DLD1 (cell line): ENCODE data around the gene CLCA2.

Experiments used
- in situ Hi-C: cut with HindIII; loops from 2 replicates; pipeline ENCODE4 v1.10.0; 2017; ENCODE audit warnings: low sequenced_read_pairs

Gene CLCA2

GRCh38 chr1:86429122-86429725 lies 5.3 kb downstream of the CLCA2 start:
- in situ Hi-C loops, result no loop called here

GRCh38 chr1:86429835-86430234 lies 5.9 kb downstream of the CLCA2 start:
- in situ Hi-C loops, result no loop called here

- in situ Hi-C loops, result no loop called here
These were observed 6.4 kb downstream of the CLCA2 start for GRCh38 chr1:86430376-86430775.

- in situ Hi-C loops, result no loop called here
These were observed 10.1 kb downstream of the CLCA2 start for GRCh38 chr1:86434059-86434458.

- in situ Hi-C loops, result no loop called here
These were observed 11.4 kb downstream of the CLCA2 start for GRCh38 chr1:86435327-86435726.

GRCh38 chr1:86436041-86436440 lies 12.1 kb downstream of the CLCA2 start:
- in situ Hi-C loops, result no loop called here

GRCh38 chr1:86441581-86441980 lies 17.6 kb downstream of the CLCA2 start:
- in situ Hi-C loops, result no loop called here

- in situ Hi-C loops, result no loop called here
These were observed 18.0 kb downstream of the CLCA2 start for GRCh38 chr1:86441997-86442396.

- in situ Hi-C loops, result no loop called here
These were observed 21.9 kb downstream of the CLCA2 start for GRCh38 chr1:86445919-86446318.

GRCh38 chr1:86447198-86447790 lies 23.3 kb downstream of the CLCA2 start:
- in situ Hi-C loops, result no loop called here

- in situ Hi-C loops, result no loop called here
These were observed 24.7 kb downstream of the CLCA2 start for GRCh38 chr1:86448670-86449069.

GRCh38 chr1:86449103-86449502 lies 25.1 kb downstream of the CLCA2 start:
- in situ Hi-C loops, result no loop called here

- in situ Hi-C loops, result no loop called here
These were observed 26.9 kb downstream of the CLCA2 start for GRCh38 chr1:86450847-86451246.

GRCh38 chr1:86453664-86454063 lies 29.7 kb downstream of the CLCA2 start:
- in situ Hi-C loops, result no loop called here

- in situ Hi-C loops, result no loop called here
These were observed 31.1 kb downstream of the CLCA2 start for GRCh38 chr1:86455073-86455472.

GRCh38 chr1:86460998-86461397 lies 37.0 kb downstream of the CLCA2 start:
- in situ Hi-C loops, result no loop called here

- in situ Hi-C loops, result no loop called here
These were observed 37.5 kb downstream of the CLCA2 start for GRCh38 chr1:86461482-86461881.

GRCh38 chr1:86464819-86465218 lies 40.8 kb downstream of the CLCA2 start:
- in situ Hi-C loops, result no loop called here

GRCh38 chr1:86466109-86466844 lies 42.3 kb downstream of the CLCA2 start:
- in situ Hi-C loops, result no loop called here

- in situ Hi-C loops, result no loop called here
These were observed 43.0 kb downstream of the CLCA2 start for GRCh38 chr1:86466986-86467385.

- in situ Hi-C loops, result no loop called here
These were observed 44.6 kb downstream of the CLCA2 start, which contains the start of gene CLCA1 for GRCh38 chr1:86468501-86468977. Gene CLCA1 (plus strand): TSS chr1:86468927. CDS start chr1:86468972, 45 bp downstream.

- in situ Hi-C loops, result no loop called here
These were observed 46.9 kb downstream of the CLCA2 start for GRCh38 chr1:86470859-86471258.
